Astrocyte of the spinal cord (primary cell): ENCODE data around the gene SIRPB2.

Experiments
- DNase-seq: peaks from one replicate; pipeline ENCODE4 v3.0.0; 2011; ENCODE audit warnings: low read depth, low spot score
- H3K4me3 ChIP-seq: 2 replicates; pipeline ENCODE4 v1.5.1; 2011; ENCODE audit warnings: low read depth, mild to moderate bottlenecking, low read length, moderate library complexity
- CTCF ChIP-seq: IDR thresholded peaks from 2 replicates; pipeline ENCODE4 v1.5.1; 2012; ENCODE audit warnings: low read depth, mild to moderate bottlenecking, low read length, inconsistent platforms
- in situ Hi-C: cut with HindIII; loops from 2 replicates; pipeline ENCODE4 v1.10.0; 2017; ENCODE audit warnings: low sequenced_read_pairs

The SIRPB2 gene

GRCh38 chr20:1491281-1491840 lies at the start of gene SIRPB2:
Gene SIRPB2, minus strand, starts transcription at chr20:1491420. Its CDS starts 61 bp downstream, at chr20:1491359.
- in situ Hi-C loops, result no loop called here
- no peak within 1 kb of the TSS for H3K4me3 ChIP-seq

GRCh38 chr20:1539816-1540419 lies 48.7 kb upstream of the SIRPB2 start:
- DNase-seq, result no peak
- H3K4me3 ChIP-seq, result no peak overlapping the region
- in situ Hi-C loops, result no loop called here
- no peak for TF ChIP-seq CTCF

More at GRCh38 chr20:1491281-1491840, at the start of gene SIRPB2:
- no peak for TF ChIP-seq CTCF
- DNase-seq, result no peak

- TF ChIP-seq CTCF, result no peak
- H3K4me3 ChIP-seq, result no peak overlapping the region
- DNase-seq, result no peak
- in situ Hi-C loops, result no loop called here
Measured at GRCh38 chr20:1538655-1539054, 47.4 kb upstream of the SIRPB2 start.

- in situ Hi-C loops, result no loop called here
- no peak for TF ChIP-seq CTCF
- no peak overlapping the region for H3K4me3 ChIP-seq
- no peak for DNase-seq
Measured at GRCh38 chr20:1537731-1538058, 46.5 kb upstream of the SIRPB2 start.

- in situ Hi-C loops, result no loop called here
- DNase-seq, result no peak
- no peak overlapping the region for H3K4me3 ChIP-seq
- TF ChIP-seq CTCF, result no peak
Measured at GRCh38 chr20:1536893-1537730, 45.9 kb upstream of the SIRPB2 start.

GRCh38 chr20:1535420-1536175 lies 44.4 kb upstream of the SIRPB2 start:
- DNase-seq, result no peak
- in situ Hi-C loops, result no loop called here
- TF ChIP-seq CTCF, result no peak
- no peak overlapping the region for H3K4me3 ChIP-seq
